HUDEP-2 (cell line): ENCODE measurements around the gene NHLRC4.

ENCODE experiments used
- DNase-seq, 76 experiments: peaks; one replicate each; lab custom pipeline; 2025; ENCODE audit not compliant: unreplicated experiment in 76 of 76; lab: John Stamatoyannopoulos, UW

Gene NHLRC4

DNA sequence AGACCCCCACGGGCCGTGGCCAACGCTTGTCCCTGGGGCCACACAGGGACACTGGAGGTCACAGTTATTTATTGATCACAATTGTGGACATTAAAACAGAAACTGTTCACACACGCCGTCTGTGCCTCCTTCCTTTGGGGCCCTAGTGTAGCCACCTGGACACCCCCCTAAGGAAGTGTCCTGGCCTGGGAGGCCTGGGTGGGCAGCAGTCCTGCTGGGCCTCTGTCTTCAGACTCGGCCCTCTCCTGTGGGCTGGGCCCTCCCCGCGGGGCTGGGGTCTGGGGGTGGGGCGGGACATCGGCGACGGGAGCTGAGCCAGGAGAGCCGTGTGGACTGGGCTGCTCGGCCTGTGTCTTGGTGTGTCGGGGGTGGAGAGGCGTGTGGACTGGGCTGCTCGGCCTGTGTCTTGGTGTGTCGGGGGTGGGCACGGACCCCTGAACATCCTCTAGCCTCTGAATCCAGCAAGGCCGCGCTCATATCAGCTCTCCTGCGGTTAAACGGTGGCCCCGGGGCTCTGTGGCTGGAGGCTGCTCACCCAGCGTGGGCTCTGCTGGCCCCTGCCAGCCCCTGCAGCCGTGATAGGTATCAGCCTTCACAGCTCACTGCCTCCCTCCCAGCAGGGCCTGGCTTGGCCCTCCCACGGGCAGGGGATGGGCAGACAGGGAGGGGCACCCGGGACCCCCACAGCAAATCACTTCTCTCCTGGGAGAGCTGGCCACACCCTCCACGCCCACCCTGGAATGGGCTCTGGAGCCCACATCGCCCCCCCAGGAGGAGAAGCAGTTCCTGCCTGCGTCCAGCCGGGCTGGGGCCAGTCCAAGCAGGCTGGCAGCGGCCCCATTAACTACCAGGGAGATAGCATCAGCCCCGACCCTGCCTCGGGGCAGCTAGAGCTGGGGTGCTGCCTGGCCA lies 1.1 kb upstream of the NHLRC4 start:
- DNase-seq: peak in 57 of 76 experiments; percentile 12 to 86 (median 60)

DNA sequence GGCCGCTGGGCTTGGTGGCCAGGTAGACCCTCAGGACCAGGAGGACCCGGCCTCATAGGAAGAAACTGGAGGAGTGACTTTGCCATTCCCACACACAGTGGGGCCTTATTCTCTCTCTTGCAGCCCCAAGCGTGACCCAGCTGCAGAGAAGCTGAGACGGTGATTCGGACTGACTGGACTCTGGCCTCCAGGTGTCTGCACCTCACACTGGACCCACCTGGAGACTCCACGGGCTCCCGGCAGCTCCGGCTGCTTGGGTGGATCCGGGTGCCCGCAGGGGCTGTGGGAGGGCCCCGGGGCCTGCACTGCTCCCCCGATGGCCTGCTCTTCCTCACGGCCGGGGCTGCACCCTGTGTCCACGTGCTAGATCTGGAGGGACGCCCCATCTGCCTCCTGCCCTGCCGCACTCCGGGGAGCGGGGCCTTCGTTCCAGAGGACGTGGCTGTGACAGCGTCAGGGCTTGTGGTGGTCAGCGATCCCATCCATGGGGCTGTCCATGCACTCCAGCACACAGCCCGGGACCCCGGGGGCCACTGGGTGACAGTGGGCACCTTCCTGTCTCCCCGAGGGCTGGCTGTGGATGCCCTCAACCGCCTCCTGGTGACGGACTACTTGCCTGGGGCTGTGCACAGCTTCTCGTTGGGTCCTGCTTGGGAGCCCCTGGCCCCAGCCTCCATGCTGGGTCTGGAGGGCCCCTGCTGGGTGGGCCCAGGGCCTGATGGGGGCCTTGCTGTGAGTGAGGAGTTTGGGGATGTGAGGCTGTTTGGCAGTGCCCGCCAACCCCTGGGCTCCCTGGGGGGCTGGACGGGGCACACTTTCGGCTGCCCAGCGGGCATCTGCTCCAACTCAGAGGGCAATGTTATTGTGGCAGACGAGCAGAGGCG lies 810 bp downstream of the NHLRC4 start:
- DNase-seq: no peak

DNA sequence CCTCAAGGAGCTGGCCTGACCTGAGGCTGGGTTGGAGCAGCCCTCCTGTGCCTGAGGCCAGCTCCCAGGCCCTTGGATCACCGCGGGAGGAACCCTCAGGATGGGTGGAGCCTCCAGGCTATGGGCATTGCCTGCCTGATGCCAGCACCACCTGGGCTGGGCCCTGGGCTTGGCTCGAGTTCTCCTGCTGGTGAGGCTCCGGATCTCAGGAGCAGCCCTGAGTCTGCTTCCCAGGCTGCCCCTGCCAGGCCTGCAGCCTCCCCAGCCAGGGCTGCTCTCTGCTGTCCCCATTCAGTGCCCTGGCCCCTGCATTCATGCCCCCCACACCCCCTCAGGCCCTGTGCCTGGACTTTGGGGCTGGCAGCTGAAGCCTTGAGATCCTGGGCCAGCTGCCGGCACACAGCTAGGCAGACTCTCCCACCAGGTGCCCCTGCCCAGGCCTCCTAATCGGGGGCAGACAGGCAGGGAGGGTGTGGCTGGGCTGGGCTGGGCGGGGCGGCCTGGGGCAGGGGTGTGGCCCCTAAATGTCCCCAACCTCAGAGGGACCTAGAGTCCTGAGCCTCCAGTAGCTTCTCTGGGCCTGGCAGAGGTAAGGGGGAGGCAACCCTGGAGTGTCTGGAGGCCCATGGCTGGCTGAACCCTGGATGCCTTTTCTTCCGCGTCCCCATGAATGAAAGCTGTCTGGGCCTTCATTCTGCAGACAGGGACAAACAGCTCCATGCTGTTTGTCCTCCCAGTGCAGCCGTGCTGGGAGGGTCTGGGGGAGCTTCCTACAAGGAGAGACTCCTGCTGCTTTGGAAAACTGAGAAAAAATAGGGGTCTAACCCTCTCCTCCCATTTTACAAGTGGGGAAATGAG lies 1.8 kb downstream of the NHLRC4 start:
- DNase-seq: peak in 72 of 76 experiments; percentile 43 to 93 (median 83)

DNA sequence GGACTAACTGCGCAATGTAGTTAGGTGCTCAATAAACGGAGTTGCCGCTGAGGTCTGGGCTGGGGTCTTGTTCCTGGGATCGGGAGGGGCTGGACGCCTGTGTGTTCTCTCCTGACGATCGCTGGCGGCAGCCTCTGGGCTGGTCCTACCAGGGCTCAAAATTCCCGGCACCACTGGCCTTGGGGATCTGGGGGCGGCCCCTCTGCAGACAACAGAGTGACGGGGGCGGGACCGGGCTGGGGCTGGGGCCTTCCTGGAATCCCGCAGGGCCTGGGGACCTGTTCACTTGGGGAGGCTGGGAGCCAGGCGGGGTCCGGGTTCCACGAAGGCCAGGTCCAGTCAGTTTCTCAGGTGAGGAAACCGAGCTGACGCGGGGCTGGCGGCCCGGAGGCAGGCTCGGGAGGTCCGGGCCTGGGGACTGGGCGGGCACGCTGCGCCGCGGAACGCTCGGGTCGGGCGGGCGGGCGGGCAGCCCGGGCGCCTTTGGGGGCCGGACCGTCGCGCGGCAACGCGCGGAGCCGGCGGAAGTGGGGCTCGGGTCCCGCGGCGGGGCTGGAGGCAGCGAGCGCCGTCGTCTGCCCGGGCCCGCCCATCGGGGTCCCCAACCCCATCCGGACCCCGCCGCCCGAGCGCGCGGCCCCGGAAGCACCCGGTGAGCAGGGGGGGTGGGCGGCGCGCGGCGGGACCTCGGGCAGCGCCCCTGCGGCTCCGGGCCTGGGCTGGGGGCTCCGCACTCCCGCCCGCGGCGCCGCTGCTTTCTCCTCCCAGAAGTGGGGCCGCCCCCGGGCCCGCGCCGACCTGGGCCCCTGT lies 2.8 kb downstream of the NHLRC4 start, which contains the start of gene PIGQ:
PIGQ (plus strand) TSS at position 524 of the 810 bp plus-strand sequence. CDS start 4,107 bp downstream, outside the sequence.
- peak in 54 of 76 experiments; percentile 16 to 75 (median 52) for DNase-seq

GRCh38 chr16:572865-573650 lies 6.3 kb downstream of the NHLRC4 start:
- no peak for DNase-seq

- DNase-seq: no peak
Measured at GRCh38 chr16:574021-574760, 7.4 kb downstream of the NHLRC4 start.

DNA sequence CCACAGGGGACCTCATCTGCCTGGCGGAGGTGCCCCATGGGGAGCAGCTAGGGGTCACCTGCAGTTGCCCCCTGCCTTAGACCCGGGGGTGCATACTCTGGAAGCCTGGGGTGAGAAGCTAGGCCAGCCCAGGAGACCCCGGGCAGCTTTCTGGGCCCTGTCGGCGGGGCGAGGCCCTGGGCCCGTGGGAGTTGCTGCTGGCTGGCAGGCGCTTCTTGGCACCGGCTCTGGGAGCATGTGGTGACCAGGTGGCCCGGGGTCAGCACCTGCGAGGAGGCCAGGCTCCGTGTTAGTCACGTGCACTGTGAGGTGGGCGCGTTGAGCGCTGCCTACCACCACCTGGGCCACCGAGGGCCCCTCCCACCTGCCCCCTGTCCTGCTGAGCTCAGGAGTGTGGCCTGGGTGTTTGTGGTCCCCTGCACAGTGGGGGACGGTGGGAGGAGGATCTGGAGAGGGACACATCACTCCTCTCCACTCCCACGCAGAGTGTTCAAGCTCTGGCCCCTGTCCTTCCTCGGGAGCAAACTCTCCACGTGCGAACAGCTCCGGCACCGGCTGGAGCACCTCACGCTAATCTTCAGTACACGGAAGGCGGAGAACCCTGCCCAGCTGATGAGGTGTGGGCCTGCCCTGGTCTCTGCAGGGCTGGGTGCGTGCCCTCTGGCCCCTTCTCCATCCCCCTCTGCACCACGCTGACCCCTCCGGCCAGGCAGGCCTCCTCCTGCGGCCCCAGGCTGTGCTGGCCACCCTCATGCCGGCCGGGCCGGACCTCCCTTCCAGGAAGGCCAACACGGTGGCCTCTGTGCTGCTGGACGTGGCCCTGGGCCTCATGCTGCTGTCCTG lies 8.8 kb downstream of the NHLRC4 start:
- no peak for DNase-seq

DNA sequence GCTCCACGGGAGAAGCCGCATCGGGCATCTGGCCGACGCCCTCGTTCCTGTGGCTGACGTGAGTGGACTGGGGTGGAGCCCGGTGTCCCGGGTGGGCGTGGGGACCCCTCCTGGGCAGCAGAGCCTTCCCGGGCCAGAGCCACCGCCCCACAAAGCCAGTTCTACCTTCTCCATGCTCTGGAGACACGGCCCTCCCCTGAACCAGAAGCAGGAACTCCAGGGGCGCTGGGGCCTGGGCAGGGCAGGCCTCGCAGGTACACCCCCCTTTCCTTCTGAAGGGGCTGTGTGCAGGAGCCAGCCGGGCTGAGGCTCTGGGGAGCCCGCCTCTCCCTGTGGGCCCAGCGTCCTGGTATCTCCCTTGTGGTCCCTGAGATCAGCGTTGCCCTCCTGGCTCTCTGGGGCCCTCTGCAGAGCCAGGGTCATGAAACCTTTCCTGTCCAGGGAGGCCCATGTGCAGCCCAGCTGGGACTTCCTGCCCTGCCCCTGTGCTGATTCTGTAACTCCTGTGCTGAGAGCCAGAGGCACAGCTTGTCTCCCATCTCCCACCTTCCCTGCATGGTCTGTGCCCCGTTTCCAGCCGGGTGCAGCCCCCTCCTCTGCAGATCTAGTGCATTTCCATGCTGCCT lies 9.5 kb downstream of the NHLRC4 start:
- DNase-seq: peak in 3 of 76 experiments; percentile 20 to 39 (median 26)

- no peak for DNase-seq
Measured at GRCh38 chr16:576823-577201, 10.0 kb downstream of the NHLRC4 start.

- no peak for DNase-seq
Measured at GRCh38 chr16:577796-578195, 11.0 kb downstream of the NHLRC4 start.

- DNase-seq: no peak
Measured at GRCh38 chr16:578232-578869, 11.5 kb downstream of the NHLRC4 start.

DNA sequence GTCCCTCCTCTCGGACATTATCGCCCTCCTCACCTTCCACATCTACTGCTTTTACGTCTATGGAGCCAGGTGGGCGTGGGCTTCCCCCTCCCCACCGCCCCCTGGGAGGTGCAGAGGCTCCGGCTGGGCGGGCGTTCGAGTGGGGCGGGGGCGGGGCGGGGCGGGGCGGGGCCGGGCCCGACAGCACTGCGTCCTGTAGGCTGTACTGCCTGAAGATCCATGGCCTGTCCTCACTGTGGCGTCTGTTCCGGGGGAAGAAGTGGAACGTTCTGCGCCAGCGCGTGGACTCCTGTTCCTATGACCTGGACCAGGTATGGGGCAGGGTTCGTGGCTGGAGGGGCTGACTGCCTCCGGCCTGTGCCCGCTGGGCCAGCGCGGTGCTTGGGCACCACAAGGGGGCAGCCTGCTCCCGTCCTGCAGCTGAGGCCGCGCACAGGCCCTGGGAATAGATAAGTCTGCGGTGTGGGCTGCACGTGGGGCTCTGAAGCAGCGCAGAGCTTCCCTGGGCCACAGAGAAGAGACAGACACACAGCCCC lies 12.1 kb downstream of the NHLRC4 start:
- DNase-seq: peak in 74 of 76 experiments; percentile 6 to 88 (median 75)

GRCh38 chr16:580141-580945 lies 13.5 kb downstream of the NHLRC4 start:
- DNase-seq: no peak

GRCh38 chr16:580946-581498 lies 14.2 kb downstream of the NHLRC4 start:
- DNase-seq: no peak

DNA sequence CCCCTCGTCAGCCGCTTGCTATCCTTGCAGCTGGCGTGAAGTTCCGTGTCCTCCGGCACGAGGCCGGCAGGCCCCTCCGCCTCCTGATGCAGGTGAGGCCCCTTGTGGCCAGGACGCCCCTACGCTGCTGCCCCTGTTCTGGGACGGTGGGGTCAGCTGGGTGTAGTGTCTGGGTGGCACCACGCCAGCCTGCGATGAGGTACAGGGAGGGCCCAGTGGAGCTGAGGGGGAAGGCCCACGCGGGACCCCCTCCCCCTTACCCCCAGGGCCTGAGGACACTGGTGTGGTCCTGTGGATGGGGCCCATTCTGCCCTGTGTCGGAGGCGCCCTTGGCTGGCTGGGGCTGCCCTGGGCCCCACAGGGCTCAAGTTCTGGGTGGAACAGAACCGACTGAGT lies 15.4 kb downstream of the NHLRC4 start:
- DNase-seq: no peak
